Vagina (tissue), 2 donors: Measurements from ENCODE around the gene ZNF280B. TPM values are rescaled to one million over a fixed set of nuclear protein-coding genes. Genes with fewer than 3 reads are reported as not detected.
"Not testable (repeated sequence)": the region's sequence is repeated elsewhere in the genome, so short reads cannot be mapped to it uniquely, and the experiment has no call there.

Source experiments
- DNase-seq, 2 donors: peaks; one replicate each; pipeline ENCODE4 v3.0.0-alpha.2; 2017; ENCODE audit errors: extremely low spot score in 2 of 2
- H3K27ac ChIP-seq: fragments of 200-600 bp; sonication (generic); one replicate; pipeline ENCODE4 v1.5.1; 2019
- H3K27me3 ChIP-seq: fragments of 200-600 bp; sonication (generic); one replicate; pipeline ENCODE4 v1.5.1; 2019
- H3K36me3 ChIP-seq, 2 donors: fragments of 200-600 bp; sonication (generic); one replicate each; pipeline ENCODE4 v1.5.1; 2017 to 2019
- H3K4me1 ChIP-seq: fragments of 200-600 bp; sonication (generic); one replicate; pipeline ENCODE4 v1.5.1; 2019
- H3K4me3 ChIP-seq, 2 donors: fragments of 200-600 bp; sonication (generic); 1 replicate in 1 of 2; 2 replicates in 1 of 2; pipeline ENCODE4 v1.5.1; 2016 to 2019
- H3K9me3 ChIP-seq: fragments of 200-600 bp; sonication (generic); one replicate; pipeline ENCODE4 v1.5.1; 2019
- POLR2A ChIP-seq, 2 donors: fragments of 450-650 bp; IDR thresholded peaks; one replicate each; pipeline ENCODE4 v1.6.1; 2017; ENCODE audit warnings: antibody characterized with exemption in 2 of 2, mild to moderate bottlenecking in 2 of 2, moderate library complexity in 2 of 2
- POLR2AphosphoS5 ChIP-seq, 2 donors: sonication (generic); formaldehyde crosslinking; IDR thresholded peaks; one replicate each; pipeline ENCODE4 v1.9.0; 2017; ENCODE audit warnings: antibody characterized with exemption in 2 of 2, mild to moderate bottlenecking in 2 of 2, low read depth in 1 of 2; ENCODE audit not compliant: insufficient read depth in 1 of 2
- intact Hi-C: fragments of 100-400 bp; cut with DNase I; formaldehyde crosslinking; loops from one replicate; pipeline ENCODE4 v1.15.1; 2023
- total RNA-seq: library from RNA; depleted of rRNA; stranded (reverse); fragments of >200 nt; gene quantifications from one replicate; pipeline ENCODE4 v1.2.3, GENCODE V29; 2016
- TF ChIP-seq, protein P1 (sequence below), 3 experiments: fragments of 450-650 bp in 2 of 3; fragments of 200-600 bp in 1 of 3; sonication (generic) in 1 of 3; IDR thresholded peaks; one replicate each; pipeline ENCODE4 v1.5.1; 2017 to 2019; ENCODE audit warnings: antibody characterized with exemption in 3 of 3, mild to moderate bottlenecking in 2 of 3, moderate library complexity in 2 of 3

The ZNF280B gene
- total RNA-seq, 1 donor from 2014 or later = 0.25 TPM

DNA sequence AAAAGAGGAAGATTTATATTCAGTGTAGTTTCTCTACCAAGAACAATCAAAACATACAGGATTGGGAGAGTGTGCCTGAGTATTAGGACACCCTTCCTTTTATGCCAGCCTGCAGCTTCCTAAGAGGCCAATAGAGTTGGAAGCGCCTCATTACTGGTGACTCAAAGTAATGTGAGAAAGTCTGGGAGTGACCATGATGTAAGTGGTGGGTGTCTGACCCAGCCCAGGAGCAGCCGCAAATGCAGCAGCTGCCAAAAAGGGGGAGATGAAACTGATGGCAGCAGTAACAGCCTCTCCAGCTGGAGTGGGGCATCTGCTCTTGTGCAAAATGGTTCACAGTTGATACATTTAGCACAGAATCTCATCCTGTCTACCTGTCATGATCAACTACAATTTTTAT is 62.0 kb downstream of the ZNF280B start:
- Histone ChIP-seq H3K27me3 (no peaks in the 10 kb centered on the region), H3K9me3 (no peaks in the 10 kb centered on the region), H3K27ac (no peak overlapping the region), H3K4me1 (no peaks in the 10 kb centered on the region), H3K4me3 (no peak overlapping the region), H3K36me3 (no peaks in the 10 kb centered on the region)
- DNase-seq = no peak
- intact Hi-C loops = no loop called here
- TF ChIP-seq, protein P1, sequence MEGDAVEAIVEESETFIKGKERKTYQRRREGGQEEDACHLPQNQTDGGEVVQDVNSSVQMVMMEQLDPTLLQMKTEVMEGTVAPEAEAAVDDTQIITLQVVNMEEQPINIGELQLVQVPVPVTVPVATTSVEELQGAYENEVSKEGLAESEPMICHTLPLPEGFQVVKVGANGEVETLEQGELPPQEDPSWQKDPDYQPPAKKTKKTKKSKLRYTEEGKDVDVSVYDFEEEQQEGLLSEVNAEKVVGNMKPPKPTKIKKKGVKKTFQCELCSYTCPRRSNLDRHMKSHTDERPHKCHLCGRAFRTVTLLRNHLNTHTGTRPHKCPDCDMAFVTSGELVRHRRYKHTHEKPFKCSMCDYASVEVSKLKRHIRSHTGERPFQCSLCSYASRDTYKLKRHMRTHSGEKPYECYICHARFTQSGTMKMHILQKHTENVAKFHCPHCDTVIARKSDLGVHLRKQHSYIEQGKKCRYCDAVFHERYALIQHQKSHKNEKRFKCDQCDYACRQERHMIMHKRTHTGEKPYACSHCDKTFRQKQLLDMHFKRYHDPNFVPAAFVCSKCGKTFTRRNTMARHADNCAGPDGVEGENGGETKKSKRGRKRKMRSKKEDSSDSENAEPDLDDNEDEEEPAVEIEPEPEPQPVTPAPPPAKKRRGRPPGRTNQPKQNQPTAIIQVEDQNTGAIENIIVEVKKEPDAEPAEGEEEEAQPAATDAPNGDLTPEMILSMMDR (IDR thresholded peaks at IDR 0.05) = no peak
- no peak for TF ChIP-seq POLR2AphosphoS5 (IDR thresholded peaks at IDR 0.05; ENCODE audit: insufficient read depth in 1 of 2, low read depth in 1 of 2)
- TF ChIP-seq POLR2A (IDR thresholded peaks at IDR 0.05) = no peak

DNA sequence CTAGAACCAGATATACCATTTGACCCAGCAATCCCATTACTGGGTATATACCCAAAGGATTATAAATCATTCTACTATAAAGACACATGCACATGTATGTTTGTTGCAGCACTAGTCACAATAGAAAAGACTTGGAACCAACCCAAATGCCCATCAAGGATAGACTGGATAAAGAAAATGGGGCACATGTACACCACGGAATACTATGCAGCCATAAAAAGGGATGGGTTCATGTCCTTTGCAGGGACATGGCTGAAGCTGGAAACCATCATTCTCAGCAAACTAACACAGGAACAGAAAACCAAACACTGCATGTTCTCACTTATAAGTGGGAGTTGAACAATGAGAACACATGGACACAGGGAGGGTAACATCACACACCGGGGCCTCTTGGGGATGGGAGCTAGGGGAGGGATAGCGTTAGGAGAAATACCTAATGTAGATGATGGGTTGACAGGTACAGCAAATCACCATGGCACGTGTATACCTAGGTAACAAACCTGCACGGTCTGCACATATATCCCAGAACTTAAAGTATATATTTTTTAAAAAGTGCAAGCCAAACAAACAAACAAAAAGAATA is 64.4 kb downstream of the ZNF280B start:
- H3K4me1 ChIP-seq, H3K27me3 ChIP-seq, H3K27ac ChIP-seq, H3K36me3 ChIP-seq, H3K4me3 ChIP-seq, intact Hi-C loops, DNase-seq, H3K9me3 ChIP-seq: not testable (repeated sequence)

DNA sequence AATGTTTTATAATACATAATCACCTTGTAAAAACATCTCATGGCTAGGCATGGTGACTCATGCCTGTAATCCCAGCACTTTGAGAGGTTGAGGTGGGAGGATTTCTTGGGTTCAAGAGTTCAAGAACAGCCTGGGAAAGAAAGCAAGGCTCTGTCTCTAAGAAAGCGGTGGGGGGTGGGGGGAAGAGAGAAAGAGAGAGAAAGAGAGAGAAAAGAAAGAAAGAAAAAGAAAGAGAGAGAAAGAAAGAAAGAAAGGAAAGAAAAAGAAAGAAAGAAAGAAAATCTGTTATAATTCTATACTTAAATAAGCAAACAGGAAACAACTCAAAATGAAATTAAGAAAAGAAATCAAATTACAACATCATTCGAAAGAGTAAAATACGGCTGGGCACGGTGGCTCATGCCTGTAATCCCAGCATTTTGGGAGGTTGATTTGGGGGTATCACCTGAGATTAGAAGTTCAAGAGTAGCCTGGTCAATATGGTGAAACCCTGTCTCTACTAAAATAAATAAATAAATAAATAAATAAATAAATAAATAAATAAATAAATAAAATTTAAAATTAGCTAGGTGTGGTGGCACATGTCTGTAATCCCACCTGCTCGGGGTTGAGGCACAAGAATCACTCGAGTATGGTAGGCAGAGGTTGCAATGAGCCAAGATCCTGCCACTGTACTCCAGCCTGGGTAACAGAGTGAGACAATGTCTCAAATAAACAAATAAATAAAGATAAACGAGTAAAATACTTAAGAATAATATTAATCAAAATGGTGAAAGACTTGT is 65.4 kb downstream of the ZNF280B start:
- no peaks in the 10 kb centered on the region for H3K4me1 ChIP-seq
- no peaks in the 10 kb centered on the region for H3K9me3 ChIP-seq
- H3K36me3 ChIP-seq = no peaks in the 10 kb centered on the region
- intact Hi-C loops = no loop called here
- H3K27ac ChIP-seq = no peak overlapping the region
- TF ChIP-seq POLR2AphosphoS5 (IDR thresholded peaks at IDR 0.05; ENCODE audit: insufficient read depth in 1 of 2, low read depth in 1 of 2) (no peak), POLR2A (IDR thresholded peaks at IDR 0.05) (no peak)
- TF ChIP-seq, protein P1 (IDR thresholded peaks at IDR 0.05) = no peak
- DNase-seq = no peak
- H3K4me3 ChIP-seq = no peak overlapping the region
- H3K27me3 ChIP-seq = no peaks in the 10 kb centered on the region

DNA sequence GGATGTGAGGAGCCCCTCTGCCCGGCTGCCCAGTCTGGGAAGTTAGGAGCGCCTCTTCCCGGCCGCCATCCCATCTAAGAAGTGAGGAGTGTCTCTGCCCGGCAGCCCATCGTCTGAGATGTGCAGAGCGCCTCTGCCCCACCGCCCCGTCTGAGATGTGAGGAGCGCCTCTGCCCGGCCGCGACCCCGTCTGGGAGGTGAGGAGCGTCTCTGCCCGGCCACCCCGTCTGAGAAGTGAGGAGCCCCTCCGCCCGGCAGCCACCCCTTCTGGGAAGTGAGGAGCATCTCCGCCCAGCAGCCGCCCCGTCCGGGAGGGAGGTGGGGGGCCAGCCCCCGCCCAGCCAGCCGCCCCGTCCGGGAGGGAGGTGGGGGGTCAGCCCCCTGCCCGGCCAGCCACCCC is 66.9 kb downstream of the ZNF280B start:
- DNase-seq, H3K27me3 ChIP-seq, intact Hi-C loops, H3K4me1 ChIP-seq, H3K27ac ChIP-seq, H3K36me3 ChIP-seq, H3K4me3 ChIP-seq, H3K9me3 ChIP-seq: not testable (repeated sequence)

DNA sequence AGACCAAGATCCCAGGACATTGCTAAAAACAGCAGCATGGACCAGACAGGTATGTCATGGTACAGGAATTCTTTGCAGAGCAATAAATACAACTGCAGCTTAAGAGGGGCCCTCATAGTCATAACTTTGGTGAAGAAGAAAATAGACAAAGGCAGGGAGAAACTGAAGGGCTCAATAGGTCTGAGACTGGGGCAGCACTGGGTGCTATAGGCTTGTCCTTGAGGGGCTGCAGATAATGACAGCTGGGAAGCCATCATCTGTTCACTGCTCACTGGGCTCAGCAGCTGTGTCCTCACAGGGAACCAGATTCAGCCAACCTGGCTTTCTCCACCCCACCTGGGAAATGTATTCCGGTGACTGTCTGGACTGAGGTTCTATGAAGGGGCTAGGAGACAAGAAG is 68.4 kb downstream of the ZNF280B start:
- intact Hi-C loops = no loop called here
- no peak overlapping the region for H3K4me3 ChIP-seq
- H3K4me1 ChIP-seq = no peaks in the 10 kb centered on the region
- TF ChIP-seq POLR2A (IDR thresholded peaks at IDR 0.05) (no peak), POLR2AphosphoS5 (IDR thresholded peaks at IDR 0.05; ENCODE audit: insufficient read depth in 1 of 2, low read depth in 1 of 2) (no peak)
- TF ChIP-seq, protein P1 (IDR thresholded peaks at IDR 0.05) = no peak
- H3K27ac ChIP-seq = no peak overlapping the region
- no peaks in the 10 kb centered on the region for H3K27me3 ChIP-seq
- no peaks in the 10 kb centered on the region for H3K36me3 ChIP-seq
- no peak for DNase-seq
- no peaks in the 10 kb centered on the region for H3K9me3 ChIP-seq

Other genes starting within 250 kb of the ZNF280B start
- not detected for gene ZNF280A, start 11.5 kb upstream of the ZNF280B start, total RNA-seq
- not detected for gene PRAME, start 50.5 kb upstream of the ZNF280B start, total RNA-seq
- gene GGTLC2, start 135.9 kb upstream of the ZNF280B start, total RNA-seq = not detected